Activated CD4-positive, alpha-beta T cell treated with anti-CD3 and anti-CD28 coated beads for 36 hours (primary cell): ENCODE results near the gene WNT7B. TPM values are rescaled to one million over a fixed set of nuclear protein-coding genes. Genes with fewer than 3 reads are reported as not detected.

Source experiments
- ATAC-seq: fragments of 200-7000 bp; cut with Tn5 transposase; one replicate; pipeline ENCODE4 v1.10.0; 2021; ENCODE audit warnings: mild to moderate bottlenecking, moderate library complexity
- CTCF ChIA-PET: fragments of 350-600 bp; sonication (Branson Sonifier 250); formaldehyde crosslinking; loops from one replicate; lab custom pipeline; 2021; ENCODE audit warnings: antibody characterized with exemption; lab: Charles Lee
- POLR2A ChIA-PET: fragments of 350-600 bp; sonication (Branson Sonifier 250); formaldehyde crosslinking; loops from one replicate; lab custom pipeline; 2021; ENCODE audit warnings: antibody characterized with exemption, inconsistent platforms; lab: Charles Lee
- DNase-seq: peaks from one replicate; pipeline ENCODE4 v3.0.0-alpha.2; 2020
- H3K27ac Mint-ChIP-seq: one replicate; pipeline ENCODE4 v1.8.0; 2021; ENCODE audit warnings: mixed read lengths
- H3K27me3 Mint-ChIP-seq: one replicate; pipeline ENCODE4 v1.8.0; 2021; ENCODE audit warnings: mixed read lengths
- H3K36me3 Mint-ChIP-seq: one replicate; pipeline ENCODE4 v1.8.0; 2021; ENCODE audit warnings: low read depth, mixed read lengths
- H3K4me1 Mint-ChIP-seq: one replicate; pipeline ENCODE4 v1.8.0; 2021; ENCODE audit warnings: mixed read lengths
- H3K4me3 Mint-ChIP-seq: one replicate; pipeline ENCODE4 v1.8.0; 2021; ENCODE audit warnings: mild to moderate bottlenecking, moderate library complexity, mixed read lengths
- H3K9me3 Mint-ChIP-seq: one replicate; pipeline ENCODE4 v1.8.0; 2021; ENCODE audit warnings: low read depth, mixed read lengths
- intact Hi-C, 2 experiments: fragments of 100-400 bp; cut with DNase I in 1 of 2; cut with micrococcal nuclease in 1 of 2; formaldehyde crosslinking; loops; one replicate each; pipeline versions ENCODE4 v1.14.2 to v1.15.1; 2022 to 2024; cut with DNase I, micrococcal nuclease
- total RNA-seq, 2 experiments: library from RNA; stranded (reverse); gene quantifications; one replicate each; pipeline ENCODE4 v1.2.3, GENCODE V29; 2021

The WNT7B gene
- total RNA-seq, 2 experiments from 2014 or later = not detected

GRCh38 chr22:45932071-45932470 lies 44.9 kb downstream of the WNT7B start:
- ATAC-seq (no peak), DNase-seq (no peak)
- POLR2A ChIA-PET = no interaction called here
- Mint-ChIP-seq H3K4me1 (no peaks in the 10 kb centered on the region), H3K4me3 (no peak overlapping the region), H3K27me3 (peaks cover 20% of the 10 kb centered on the region), H3K9me3 (no peaks in the 10 kb centered on the region), H3K36me3 (no peaks in the 10 kb centered on the region), H3K27ac (no peak overlapping the region)
- CTCF ChIA-PET = no interaction called here
- intact Hi-C loops = no loop called here

- Mint-ChIP-seq H3K36me3 (no peaks in the 10 kb centered on the region), H3K4me1 (no peaks in the 10 kb centered on the region), H3K9me3 (no peaks in the 10 kb centered on the region), H3K27me3 (peaks cover 20% of the 10 kb centered on the region), H3K27ac (no peak overlapping the region), H3K4me3 (no peak overlapping the region)
- POLR2A ChIA-PET = no interaction called here
- CTCF ChIA-PET = no interaction called here
- no peak for ATAC-seq
- DNase-seq = no peak
- intact Hi-C loops = no loop called here
Measured at GRCh38 chr22:45931042-45931441, 45.9 kb downstream of the WNT7B start.

- DNase-seq = no peak
- peaks cover 17% of the 10 kb centered on the region for H3K27me3 Mint-ChIP-seq
- H3K9me3 Mint-ChIP-seq = no peaks in the 10 kb centered on the region
- no peak for ATAC-seq
- no peaks in the 10 kb centered on the region for H3K4me1 Mint-ChIP-seq
- intact Hi-C loops = no loop called here
- CTCF ChIA-PET = no interaction called here
- H3K36me3 Mint-ChIP-seq = no peaks in the 10 kb centered on the region
- H3K4me3 Mint-ChIP-seq = no peak overlapping the region
- H3K27ac Mint-ChIP-seq = no peak overlapping the region
- POLR2A ChIA-PET = no interaction called here
Measured at GRCh38 chr22:45930324-45930723, 46.6 kb downstream of the WNT7B start.

GRCh38 chr22:45929649-45930048 lies 47.3 kb downstream of the WNT7B start:
- ATAC-seq (no peak), DNase-seq (no peak)
- Mint-ChIP-seq H3K27ac (no peak overlapping the region), H3K4me1 (no peaks in the 10 kb centered on the region), H3K4me3 (no peak overlapping the region), H3K27me3 (peaks cover 17% of the 10 kb centered on the region), H3K36me3 (no peaks in the 10 kb centered on the region), H3K9me3 (no peaks in the 10 kb centered on the region)
- ChIA-PET POLR2A (no interaction called here), CTCF (no interaction called here)
- intact Hi-C loops = no loop called here

GRCh38 chr22:45928726-45929368 lies 48.1 kb downstream of the WNT7B start:
- POLR2A ChIA-PET = no interaction called here
- no peaks in the 10 kb centered on the region for H3K9me3 Mint-ChIP-seq
- intact Hi-C loops = no loop called here
- CTCF ChIA-PET = no interaction called here
- no peaks in the 10 kb centered on the region for H3K36me3 Mint-ChIP-seq
- H3K27me3 Mint-ChIP-seq = peaks cover 17% of the 10 kb centered on the region
- no peak overlapping the region for H3K27ac Mint-ChIP-seq
- H3K4me3 Mint-ChIP-seq = no peak overlapping the region
- ATAC-seq (no peak), DNase-seq (no peak)
- no peaks in the 10 kb centered on the region for H3K4me1 Mint-ChIP-seq

- intact Hi-C loops = no loop called here
- H3K9me3 Mint-ChIP-seq = no peaks in the 10 kb centered on the region
- H3K36me3 Mint-ChIP-seq = no peaks in the 10 kb centered on the region
- ChIA-PET CTCF (no interaction called here), POLR2A (no interaction called here)
- no peaks in the 10 kb centered on the region for H3K4me1 Mint-ChIP-seq
- H3K27ac Mint-ChIP-seq = no peak overlapping the region
- no peak for ATAC-seq
- H3K27me3 Mint-ChIP-seq = peaks cover 9% of the 10 kb centered on the region
- no peak overlapping the region for H3K4me3 Mint-ChIP-seq
- DNase-seq = no peak
Measured at GRCh38 chr22:45927059-45927458, 49.9 kb downstream of the WNT7B start.

GRCh38 chr22:45926433-45926832 lies 50.5 kb downstream of the WNT7B start:
- Mint-ChIP-seq H3K27ac (no peak overlapping the region), H3K4me1 (no peaks in the 10 kb centered on the region), H3K9me3 (no peaks in the 10 kb centered on the region), H3K27me3 (peaks cover 4% of the 10 kb centered on the region), H3K36me3 (no peaks in the 10 kb centered on the region), H3K4me3 (no peak overlapping the region)
- ChIA-PET POLR2A (no interaction called here), CTCF (no interaction called here)
- intact Hi-C loops = no loop called here
- no peak for ATAC-seq
- DNase-seq = no peak

GRCh38 chr22:45925811-45926351 lies 51.1 kb downstream of the WNT7B start:
- no peaks in the 10 kb centered on the region for H3K4me1 Mint-ChIP-seq
- DNase-seq = no peak
- ATAC-seq = no peak
- POLR2A ChIA-PET = no interaction called here
- CTCF ChIA-PET = no interaction called here
- H3K27me3 Mint-ChIP-seq = peaks cover 4% of the 10 kb centered on the region
- H3K9me3 Mint-ChIP-seq = no peaks in the 10 kb centered on the region
- H3K27ac Mint-ChIP-seq = no peak overlapping the region
- intact Hi-C loops = no loop called here
- H3K36me3 Mint-ChIP-seq = no peaks in the 10 kb centered on the region
- H3K4me3 Mint-ChIP-seq = no peak overlapping the region

DNA sequence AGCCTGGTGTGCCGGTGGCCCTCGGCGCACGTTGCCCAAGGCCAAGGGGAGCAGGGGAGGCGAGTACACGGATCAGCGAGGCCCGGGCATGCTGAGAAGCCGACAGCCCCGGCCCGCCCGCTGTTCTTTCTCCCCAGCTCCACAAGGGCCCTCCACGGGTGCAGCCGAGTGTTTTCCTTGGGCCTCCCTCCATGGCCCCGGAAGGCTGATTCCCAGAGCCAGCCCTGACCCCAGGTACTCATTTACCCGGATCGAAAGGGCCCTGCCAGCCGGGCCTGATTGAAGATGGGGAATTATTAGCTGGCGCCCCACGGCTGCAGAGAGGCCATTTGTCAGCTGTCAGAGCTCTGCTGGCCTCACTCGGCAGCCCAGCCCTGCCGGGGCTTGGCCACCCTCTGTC lies 53.1 kb downstream of the WNT7B start:
- Mint-ChIP-seq H3K36me3 (no peaks in the 10 kb centered on the region), H3K9me3 (no peaks in the 10 kb centered on the region), H3K27ac (no peak overlapping the region), H3K27me3 (no peaks in the 10 kb centered on the region), H3K4me1 (no peaks in the 10 kb centered on the region), H3K4me3 (no peak overlapping the region)
- CTCF ChIA-PET = no interaction called here
- POLR2A ChIA-PET = no interaction called here
- DNase-seq (no peak), ATAC-seq (no peak)
- intact Hi-C loops = no loop called here

- ChIA-PET CTCF (no interaction called here), POLR2A (no interaction called here)
- DNase-seq = no peak
- Mint-ChIP-seq H3K9me3 (no peaks in the 10 kb centered on the region), H3K4me1 (no peaks in the 10 kb centered on the region), H3K4me3 (no peak overlapping the region), H3K36me3 (no peaks in the 10 kb centered on the region), H3K27ac (no peak overlapping the region), H3K27me3 (no peaks in the 10 kb centered on the region)
- ATAC-seq = no peak
- intact Hi-C loops = no loop called here
Measured at GRCh38 chr22:45923212-45923611, 53.8 kb downstream of the WNT7B start.

DNA sequence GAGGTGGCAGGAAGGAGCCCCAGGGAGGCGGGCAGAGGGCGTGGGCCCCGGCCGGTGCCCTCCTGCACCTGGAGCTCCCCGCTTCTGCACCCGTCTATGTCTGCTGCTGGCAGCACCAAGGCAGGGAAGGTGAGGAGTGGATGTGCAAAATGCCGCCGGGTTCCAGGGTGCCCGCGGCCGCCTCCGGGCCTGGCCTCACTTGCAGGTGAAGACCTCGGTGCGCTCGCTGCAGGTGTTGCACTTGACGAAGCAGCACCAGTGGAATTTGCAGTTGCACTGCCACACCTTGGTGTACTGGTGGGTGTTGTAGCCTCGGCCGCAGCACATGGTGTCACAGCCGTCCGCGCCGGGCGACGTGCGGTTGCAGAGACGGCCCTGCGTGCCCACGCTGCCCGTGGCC lies 54.3 kb downstream of the WNT7B start:
- no peaks in the 10 kb centered on the region for H3K4me1 Mint-ChIP-seq
- ATAC-seq (no peak), DNase-seq (no peak)
- no peak overlapping the region for H3K27ac Mint-ChIP-seq
- no peaks in the 10 kb centered on the region for H3K9me3 Mint-ChIP-seq
- POLR2A ChIA-PET = no interaction called here
- no peaks in the 10 kb centered on the region for H3K27me3 Mint-ChIP-seq
- intact Hi-C loops = no loop called here
- CTCF ChIA-PET = no interaction called here
- no peak overlapping the region for H3K4me3 Mint-ChIP-seq
- no peaks in the 10 kb centered on the region for H3K36me3 Mint-ChIP-seq

DNA sequence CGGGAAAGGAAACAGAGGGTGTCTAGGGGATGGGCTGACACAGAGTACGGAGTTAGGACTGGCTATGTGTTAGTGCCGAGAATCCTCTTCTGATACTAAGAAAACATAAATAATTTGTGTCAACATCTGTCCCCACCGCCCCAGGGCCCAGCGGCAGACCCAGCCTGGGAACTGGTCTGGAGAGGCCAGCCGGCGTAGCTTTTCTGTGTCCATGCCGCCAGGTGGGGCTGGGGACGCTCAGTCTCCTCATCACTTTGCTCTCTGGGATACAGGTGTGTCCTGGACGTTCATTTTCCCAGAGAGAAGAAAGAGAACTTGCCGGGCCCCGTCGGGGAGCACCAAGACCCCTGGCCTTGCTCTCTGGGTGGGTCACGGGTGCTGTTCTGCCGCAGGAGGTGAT lies 54.7 kb downstream of the WNT7B start:
- CTCF ChIA-PET = no interaction called here
- intact Hi-C loops = no loop called here

More for the DNA sequence above, 54.7 kb downstream of the WNT7B start:
- H3K4me1 Mint-ChIP-seq = no peaks in the 10 kb centered on the region
- H3K27me3 Mint-ChIP-seq = no peaks in the 10 kb centered on the region
- POLR2A ChIA-PET = no interaction called here
- no peak for DNase-seq
- no peaks in the 10 kb centered on the region for H3K36me3 Mint-ChIP-seq
- H3K9me3 Mint-ChIP-seq = no peaks in the 10 kb centered on the region
- ATAC-seq = no peak
- no peak overlapping the region for H3K27ac Mint-ChIP-seq
- H3K4me3 Mint-ChIP-seq = no peak overlapping the region
